Endothelial cell of umbilical vein (primary cell): Measurements from ENCODE around the gene NBL1. TPM values are rescaled to one million over a fixed set of nuclear protein-coding genes. Genes with fewer than 3 reads are reported as not detected.

ENCODE experiments used
- BruUV-seq: library from RNA; stranded (reverse); fragments of 400-500 nt; replicated peaks from 2 replicates; lab custom pipeline; 2021; lab: Mats Ljungman, UMichigan
- CTCF ChIA-PET: fragments of 300-600, 350-600 bp; sonication (Branson Sonifier 250); formaldehyde crosslinking; loops from one replicate; lab custom pipeline; 2021; ENCODE audit warnings: antibody characterized with exemption, inconsistent platforms; lab: Charles Lee
- POLR2A ChIA-PET: fragments of 300-600, 350-600 bp; sonication (Branson Sonifier 250); formaldehyde crosslinking; loops from one replicate; lab custom pipeline; 2021; ENCODE audit warnings: antibody characterized with exemption, inconsistent platforms; lab: Charles Lee
- DNase-seq: peaks from one replicate; pipeline ENCODE4 v3.0.0-alpha.2; 2011; ENCODE audit warnings: low read depth, low spot score
- FAIRE-seq: peaks from 2 replicates; lab custom pipeline; 2011; peaks lifted over from hg19 to GRCh38; lab: Jason Lieb, UNC
- H2AFZ ChIP-seq: 2 replicates; pipeline ENCODE4 v1.6.0; 2012; ENCODE audit warnings: low read depth, low read length, control low read depth, inconsistent platforms
- H3K27ac ChIP-seq: 2 replicates; pipeline ENCODE4 v1.5.1; 2011; ENCODE audit warnings: low read depth, mild to moderate bottlenecking, control low read depth, low read length, moderate library complexity; ENCODE audit not compliant: insufficient read depth
- H3K27me3 ChIP-seq, 2 experiments: 2 replicates each; pipeline versions ENCODE4 v1.6.0 to v1.6.1; 2011; ENCODE audit warnings: low read length in 2 of 2, mixed read lengths in 1 of 2; ENCODE audit not compliant: control insufficient read depth in 2 of 2, insufficient read depth in 2 of 2
- H3K36me3 ChIP-seq, 2 experiments: 2 replicates in 1 of 2; 3 replicates in 1 of 2; pipeline ENCODE4 v1.5.1; 2011; ENCODE audit warnings: low read length in 2 of 2, mild to moderate bottlenecking in 1 of 2, moderate library complexity in 1 of 2; ENCODE audit not compliant: control insufficient read depth in 2 of 2, insufficient read depth in 2 of 2; ENCODE audit errors: extremely low read depth in 1 of 2
- H3K4me1 ChIP-seq: 3 replicates; pipeline ENCODE4 v1.5.1; 2011; ENCODE audit warnings: mild to moderate bottlenecking, low read length; ENCODE audit not compliant: control insufficient read depth, insufficient read depth; ENCODE audit errors: extremely low read depth
- H3K4me2 ChIP-seq: 2 replicates; pipeline ENCODE4 v1.6.1; 2011; ENCODE audit warnings: low read length, control low read depth, mixed read lengths; ENCODE audit not compliant: insufficient read depth
- H3K4me3 ChIP-seq, 3 experiments: fragments of 200-600 bp in 1 of 3; sonication (generic), shearing (Covaris generic) in 1 of 3; replicated peaks in 1 of 3; 2 replicates each; pipeline ENCODE4 v1.5.1; 2011 to 2016; ENCODE audit warnings: control low read depth in 3 of 3, low read length in 3 of 3, mild to moderate bottlenecking in 2 of 3, inconsistent platforms in 1 of 3, low read depth in 1 of 3, moderate library complexity in 1 of 3; ENCODE audit not compliant: insufficient read depth in 1 of 3
- H3K79me2 ChIP-seq: 2 replicates; pipeline ENCODE4 v1.6.0; 2012; ENCODE audit warnings: low read length, inconsistent platforms; ENCODE audit not compliant: control insufficient read depth, insufficient read depth
- H3K9ac ChIP-seq: replicated peaks from 2 replicates; pipeline ENCODE3; 2011; ENCODE audit warnings: low read length, control low read depth; ENCODE audit not compliant: insufficient read depth; ENCODE audit errors: extremely low read depth
- H3K9me1 ChIP-seq: replicated peaks from 3 replicates; pipeline ENCODE4 v1.6.0; 2011; ENCODE audit warnings: mild to moderate bottlenecking, low read length; ENCODE audit not compliant: control insufficient read depth, insufficient read depth; ENCODE audit errors: extremely low read depth
- H3K9me3 ChIP-seq: replicated peaks from 2 replicates; pipeline ENCODE4 v1.5.1; 2012; ENCODE audit warnings: low read length, inconsistent platforms; ENCODE audit not compliant: control insufficient read depth, insufficient read depth
- H4K20me1 ChIP-seq: replicated peaks from 2 replicates; pipeline ENCODE3; 2011; ENCODE audit warnings: mild to moderate bottlenecking, low read length; ENCODE audit not compliant: control insufficient read depth, insufficient read depth; ENCODE audit errors: extremely low read depth
- EZH2 ChIP-seq: IDR thresholded peaks from 2 replicates; pipeline ENCODE4 v1.6.1; 2012; ENCODE audit warnings: borderline replicate concordance, low read depth, mild to moderate bottlenecking, moderate library complexity, low read length, inconsistent platforms; ENCODE audit not compliant: severe bottlenecking
- FOS ChIP-seq: IDR thresholded peaks from 2 replicates; pipeline ENCODE4 v1.6.1; 2011; ENCODE audit warnings: mild to moderate bottlenecking, low read length, moderate library complexity, borderline replicate concordance; ENCODE audit not compliant: insufficient read depth
- GATA2 ChIP-seq: IDR thresholded peaks from 2 replicates; pipeline ENCODE4 v1.7.0; 2011; ENCODE audit warnings: low read depth, mild to moderate bottlenecking, moderate library complexity, mixed read lengths, low read length; ENCODE audit not compliant: insufficient read length, insufficient read depth
- JUN ChIP-seq: IDR thresholded peaks from 2 replicates; pipeline ENCODE4 v1.6.1; 2011; ENCODE audit warnings: borderline replicate concordance, low read depth; ENCODE audit not compliant: insufficient read length, insufficient read depth
- MYC ChIP-seq: IDR thresholded peaks from one replicate; pipeline ENCODE4 v1.6.1; 2011; ENCODE audit warnings: mild to moderate bottlenecking, low read depth, low read length
- POLR2A ChIP-seq: IDR thresholded peaks from 2 replicates; pipeline ENCODE4 v1.6.1; 2012; ENCODE audit warnings: low read depth, mild to moderate bottlenecking, control low read depth, low read length
- POLR2AphosphoS5 ChIP-seq: IDR thresholded peaks from 2 replicates; pipeline ENCODE4 v1.6.1; 2012; ENCODE audit warnings: low read depth, mild to moderate bottlenecking, control low read depth, low read length, moderate library complexity; ENCODE audit not compliant: insufficient read depth
- dilution Hi-C: fragments of 300-500 bp; cut with MboI; formaldehyde crosslinking; loops from one replicate; pipeline ENCODE4 v1.15.0; 2019; ENCODE audit warnings: low sequenced_read_pairs; ENCODE audit not compliant: extremely low pct_ligation_motif_present
- intact Hi-C: fragments of 100-400 bp; cut with micrococcal nuclease; formaldehyde crosslinking; loops from one replicate; pipeline ENCODE4 v1.10.0; 2022
- polyA plus RNA-seq, 4 experiments: library from polyadenylated mRNA; depleted of rRNA in 3 of 4; stranded (reverse) in 3 of 4; unstranded in 1 of 4; fragments of >200 nt; gene quantifications; 2 replicates each; pipeline versions ENCODE4 v1.2.1 to v1.2.3, GENCODE V29; 2011 to 2012; ENCODE audit warnings: missing spikeins in 1 of 4
- total RNA-seq: library from RNA; stranded (reverse); gene quantifications from 2 replicates; pipeline ENCODE4 v1.2.3, GENCODE V29; 2021
- TF ChIP-seq, protein P1 (sequence below), 2 donors: IDR thresholded peaks; 1 replicate in 1 of 2; 2 replicates in 1 of 2; pipeline ENCODE4 v1.5.1; 2011; ENCODE audit warnings: low read length in 2 of 2, mild to moderate bottlenecking in 2 of 2, moderate library complexity in 2 of 2, control low read depth in 1 of 2, inconsistent platforms in 1 of 2, low read depth in 1 of 2; ENCODE audit not compliant: insufficient read depth in 1 of 2; ENCODE audit errors: extremely low read depth in 1 of 2
- TF ChIP-seq, protein P2 (sequence below): IDR thresholded peaks from 2 replicates; pipeline ENCODE4 v1.6.1; 2011; ENCODE audit not compliant: insufficient read depth, insufficient read length

The NBL1 gene
- total and polyA plus RNA-seq, 2 donors (not counting 3 experiments of a cell fraction or from before 2014, with no cell fraction given): 36.2 to 40.5 TPM

DNA sequence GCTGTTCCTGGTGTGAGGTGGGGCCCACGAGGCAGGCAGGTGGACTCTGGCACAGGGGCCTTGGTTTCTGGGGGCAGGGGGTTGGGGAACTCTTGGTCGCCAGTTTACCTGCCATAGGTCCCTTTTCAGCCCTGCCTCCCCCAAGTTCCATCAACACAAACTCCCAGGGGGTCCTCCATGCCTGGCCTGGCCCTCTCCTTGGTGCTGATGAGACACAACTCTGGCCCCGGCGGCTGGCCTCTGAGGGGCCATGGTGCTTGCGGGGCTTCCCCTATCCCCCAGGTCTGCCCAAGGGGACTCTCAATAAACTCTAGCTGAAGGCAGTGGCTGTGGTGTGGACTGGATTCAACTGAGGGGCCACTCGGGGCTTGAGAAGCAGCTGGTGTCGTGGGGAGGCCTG is 36.5 kb downstream of the NBL1 start:
- intact Hi-C loops (no loop called here), dilution Hi-C loops (no loop called here)
- Histone ChIP-seq H3K4me3 (no peak overlapping the region), H4K20me1 (no peaks in the 10 kb centered on the region), H3K9ac (no peak overlapping the region), H3K36me3 (no peaks in the 10 kb centered on the region), H3K27ac (no peak overlapping the region), H2AFZ (no peak overlapping the region), H3K4me2 (no peak overlapping the region), H3K4me1 (no peaks in the 10 kb centered on the region), H3K79me2 (no peaks in the 10 kb centered on the region), H3K27me3 (no peaks in the 10 kb centered on the region), H3K9me1 (no peaks in the 10 kb centered on the region), H3K9me3 (no peaks in the 10 kb centered on the region)
- ChIA-PET POLR2A (no interaction called here), CTCF (interaction anchor here (1.2 to 2.7 kb wide), 2 partner anchors 19 to 24 kb away, joined by 6 to 12 read pairs; no protein-coding TSS in a partner anchor)
- FAIRE-seq (no peak), DNase-seq (no peak)
- no peak for TF ChIP-seq JUN
- no peak for TF ChIP-seq FOS
- no peak for TF ChIP-seq POLR2A
- TF ChIP-seq, protein P1, sequence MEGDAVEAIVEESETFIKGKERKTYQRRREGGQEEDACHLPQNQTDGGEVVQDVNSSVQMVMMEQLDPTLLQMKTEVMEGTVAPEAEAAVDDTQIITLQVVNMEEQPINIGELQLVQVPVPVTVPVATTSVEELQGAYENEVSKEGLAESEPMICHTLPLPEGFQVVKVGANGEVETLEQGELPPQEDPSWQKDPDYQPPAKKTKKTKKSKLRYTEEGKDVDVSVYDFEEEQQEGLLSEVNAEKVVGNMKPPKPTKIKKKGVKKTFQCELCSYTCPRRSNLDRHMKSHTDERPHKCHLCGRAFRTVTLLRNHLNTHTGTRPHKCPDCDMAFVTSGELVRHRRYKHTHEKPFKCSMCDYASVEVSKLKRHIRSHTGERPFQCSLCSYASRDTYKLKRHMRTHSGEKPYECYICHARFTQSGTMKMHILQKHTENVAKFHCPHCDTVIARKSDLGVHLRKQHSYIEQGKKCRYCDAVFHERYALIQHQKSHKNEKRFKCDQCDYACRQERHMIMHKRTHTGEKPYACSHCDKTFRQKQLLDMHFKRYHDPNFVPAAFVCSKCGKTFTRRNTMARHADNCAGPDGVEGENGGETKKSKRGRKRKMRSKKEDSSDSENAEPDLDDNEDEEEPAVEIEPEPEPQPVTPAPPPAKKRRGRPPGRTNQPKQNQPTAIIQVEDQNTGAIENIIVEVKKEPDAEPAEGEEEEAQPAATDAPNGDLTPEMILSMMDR (IDR thresholded peaks at IDR 0.05; ENCODE audit: extremely low read depth in 1 of 2, insufficient read depth in 1 of 2, low read depth in 1 of 2, low read length in 2 of 2): no peak
- TF ChIP-seq, protein P2, sequence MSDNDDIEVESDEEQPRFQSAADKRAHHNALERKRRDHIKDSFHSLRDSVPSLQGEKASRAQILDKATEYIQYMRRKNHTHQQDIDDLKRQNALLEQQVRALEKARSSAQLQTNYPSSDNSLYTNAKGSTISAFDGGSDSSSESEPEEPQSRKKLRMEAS: no peak
- no peak for TF ChIP-seq GATA2
- no peak for TF ChIP-seq MYC
- TF ChIP-seq EZH2: no peak
- no peak for TF ChIP-seq POLR2AphosphoS5
- BruUV-seq: no TSS peak
